Activated gamma-delta T cell (primary cell): ENCODE measurements around the gene TRPT1.

Experiments used
- DNase-seq: peaks from one replicate; lab custom pipeline; 2025; lab: John Stamatoyannopoulos, UW

TRPT1 gene

GRCh38 chr11:64244966-64245365, 19.0 kb upstream of the TRPT1 start:
- DNase-seq = no peak

- no peak for DNase-seq
These were observed 18.1 kb upstream of the TRPT1 start for GRCh38 chr11:64244107-64244506.

- DNase-seq = no peak
These were observed 17.4 kb upstream of the TRPT1 start for GRCh38 chr11:64243236-64243854.

GRCh38 chr11:64241491-64242374, 15.7 kb upstream of the TRPT1 start:
- no peak for DNase-seq

- peak; percentile 99 for DNase-seq
These were observed 15.2 kb upstream of the TRPT1 start for GRCh38 chr11:64241241-64241490.

GRCh38 chr11:64240435-64241240, 14.7 kb upstream of the TRPT1 start, which contains the start of gene FKBP2:
Gene FKBP2 (plus strand): TSS chr11:64241095. CDS start chr11:64242388, 1,293 bp downstream.
- DNase-seq = peak; percentile 99

GRCh38 chr11:64239662-64240434, 13.9 kb upstream of the TRPT1 start:
- no peak for DNase-seq

- no peak for DNase-seq
These were observed 13.0 kb upstream of the TRPT1 start for GRCh38 chr11:64238999-64239398.

- no peak for DNase-seq
These were observed 12.1 kb upstream of the TRPT1 start for GRCh38 chr11:64238076-64238475.

GRCh38 chr11:64237484-64237951, 11.5 kb upstream of the TRPT1 start:
- no peak for DNase-seq

- DNase-seq = no peak
These were observed 9.6 kb upstream of the TRPT1 start for GRCh38 chr11:64235437-64236161.

GRCh38 chr11:64234647-64235379, 8.8 kb upstream of the TRPT1 start:
- DNase-seq = peak; percentile 53

- peak; percentile 74 for DNase-seq
These were observed 8.1 kb upstream of the TRPT1 start, which contains the start of gene VEGFB for GRCh38 chr11:64233913-64234586. Gene VEGFB (plus strand): TSS chr11:64234584. CDS start chr11:64234834, 250 bp downstream.

GRCh38 chr11:64232967-64233315, 7.0 kb upstream of the TRPT1 start:
- no peak for DNase-seq

- DNase-seq = no peak
These were observed 6.4 kb upstream of the TRPT1 start for GRCh38 chr11:64232182-64232966.

- no peak for DNase-seq
These were observed 5.6 kb upstream of the TRPT1 start for GRCh38 chr11:64231546-64231945.

GRCh38 chr11:64230985-64231365, 5.0 kb upstream of the TRPT1 start:
- DNase-seq = no peak

GRCh38 chr11:64230171-64230984, 4.4 kb upstream of the TRPT1 start, which contains the start of gene DNAJC4:
Gene DNAJC4 (plus strand): TSS chr11:64230548. CDS start chr11:64230855, 307 bp downstream.
- peak; percentile 61 for DNase-seq
